Renal cortex interstitium (tissue), 11 donors: ENCODE results near the gene SLIT1. TPM values are rescaled to one million over a fixed set of nuclear protein-coding genes. Genes with fewer than 3 reads are reported as not detected.

Experiments
- DNase-seq, 11 donors: peaks; one replicate each; pipeline ENCODE4 v3.0.0-alpha.2; 2013; ENCODE audit warnings: low read depth in 9 of 11, low spot score in 4 of 11; ENCODE audit errors: extremely low read depth in 1 of 11
- polyA plus RNA-seq, 3 donors: library from polyadenylated mRNA; unstranded; fragments of 120-200 nt; gene quantifications; one replicate each; pipeline ENCODE4 v1.2.1, GENCODE V29; 2013; ENCODE audit not compliant: insufficient read length in 3 of 3

The SLIT1 gene
- polyA plus RNA-seq, 3 donors, result 6.9 to 7.7 (median 7.6) TPM

DNA sequence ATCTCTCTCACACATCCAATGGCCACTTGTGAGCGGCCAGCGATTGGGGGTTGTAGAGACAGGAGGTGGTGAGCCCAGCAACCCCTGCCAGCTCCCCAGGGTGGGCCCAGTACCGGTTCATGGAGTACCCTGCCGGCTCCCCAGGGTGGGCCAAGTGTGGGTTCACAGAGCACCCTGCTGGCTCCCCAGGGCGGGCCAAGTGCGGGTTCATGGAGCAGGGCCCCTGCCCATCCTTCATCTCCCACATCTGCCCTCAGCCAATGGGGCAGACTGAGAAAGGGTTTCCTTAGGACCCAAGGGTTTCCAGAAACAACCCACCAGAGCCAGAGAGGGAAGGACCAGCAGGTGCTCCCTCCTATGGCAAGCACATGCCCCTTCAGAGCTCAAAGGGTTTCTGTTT is 21.4 kb upstream of the SLIT1 start:
- DNase-seq, result no peak

DNA sequence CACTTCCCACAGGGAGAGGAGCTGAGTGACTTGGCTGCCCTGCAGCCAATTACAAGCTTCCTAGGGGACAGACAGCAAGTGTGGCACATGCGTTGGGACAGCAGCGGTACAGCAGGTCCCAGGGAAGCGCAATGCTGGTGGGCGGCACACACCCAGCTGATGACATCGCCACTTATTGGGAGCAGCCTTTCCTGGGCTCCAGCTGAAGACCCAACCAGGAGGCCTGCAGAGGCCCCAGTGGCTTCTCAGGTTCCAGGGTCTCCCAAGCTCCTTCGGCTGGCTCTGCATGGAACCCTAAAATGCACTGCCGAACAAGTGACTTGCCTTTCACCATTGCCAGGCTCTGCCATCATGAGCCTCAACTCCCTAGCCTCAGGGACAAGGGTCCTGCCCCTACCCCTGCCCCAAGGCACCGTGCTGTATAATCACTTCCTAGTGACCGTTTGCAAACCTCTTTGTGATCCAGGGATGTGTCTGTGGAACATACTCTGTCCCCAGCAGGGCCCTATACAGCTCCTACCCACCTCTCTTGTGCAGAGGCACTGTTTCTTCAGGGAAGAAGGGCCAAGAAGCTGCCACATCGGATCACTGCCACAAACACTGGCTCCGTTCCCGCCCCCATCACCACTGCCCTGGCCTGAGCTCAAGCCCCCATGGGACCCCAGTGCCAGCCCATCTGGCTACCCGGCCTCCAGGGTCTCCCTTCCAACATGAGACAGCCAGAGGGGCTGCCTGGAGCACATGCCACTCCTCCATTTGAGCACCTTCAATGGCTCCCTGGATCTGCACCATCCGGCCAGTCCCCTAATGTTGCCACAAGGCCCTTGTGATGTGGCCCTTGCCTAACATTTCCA is 19.3 kb upstream of the SLIT1 start:
- no peak for DNase-seq

DNA sequence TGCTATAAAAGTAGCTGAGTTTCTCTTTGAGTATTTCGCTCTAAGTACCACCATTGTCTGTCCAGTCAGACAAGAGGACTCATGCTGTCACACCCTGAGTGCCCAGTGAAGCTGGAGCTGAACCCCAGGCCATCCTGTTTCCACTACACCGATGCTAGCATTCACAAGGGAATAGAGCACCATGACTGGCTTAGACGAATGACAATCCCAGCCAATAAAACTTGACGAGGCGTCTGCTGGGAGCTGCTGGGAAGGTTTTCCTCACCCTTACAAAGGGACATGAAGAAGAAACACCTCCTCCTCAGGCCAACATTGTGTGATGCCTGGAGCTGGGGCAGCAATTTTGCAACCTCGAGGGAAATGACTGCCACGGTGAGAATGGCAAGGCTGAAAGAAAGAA is 17.5 kb upstream of the SLIT1 start:
- DNase-seq, result no peak

DNA sequence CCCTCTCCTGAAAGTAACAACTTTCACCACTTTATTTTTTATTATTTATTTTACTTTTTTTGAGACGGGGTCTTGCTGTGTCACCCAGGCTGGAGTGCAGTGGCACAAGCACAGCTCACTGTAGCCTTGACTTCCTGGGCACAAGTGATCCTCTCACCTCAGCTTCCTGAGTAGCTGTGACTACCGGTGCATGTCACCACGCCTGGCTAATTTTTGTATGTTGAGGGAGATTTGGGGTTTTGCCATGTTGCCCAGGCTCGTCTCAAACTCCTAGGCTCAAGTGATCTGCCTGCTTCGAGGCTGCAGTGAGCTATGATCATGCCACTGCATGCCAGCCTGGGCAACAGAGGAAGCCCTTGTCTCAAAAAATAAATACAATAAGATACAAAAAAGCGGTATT is 14.9 kb upstream of the SLIT1 start:
- DNase-seq, result no peak

DNA sequence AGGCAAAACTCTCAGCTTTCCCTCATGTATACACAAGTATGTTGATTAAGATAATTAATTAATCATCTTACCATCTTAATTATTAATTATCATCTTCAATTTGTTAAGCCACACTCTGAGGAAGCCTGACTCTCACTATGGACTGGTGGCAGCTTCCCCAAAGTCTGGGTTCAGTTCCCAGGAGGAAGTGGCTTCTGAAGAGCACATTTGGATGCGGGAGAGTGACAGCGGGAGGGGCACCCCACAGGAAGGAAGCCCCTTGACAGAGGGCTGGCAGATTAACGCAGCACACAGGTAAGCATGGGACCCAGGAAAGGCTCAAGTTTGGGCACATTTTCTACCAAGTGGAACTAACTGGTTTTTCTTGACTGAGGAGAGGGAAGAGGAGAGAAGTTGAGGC is 13.4 kb upstream of the SLIT1 start:
- DNase-seq, result no peak

DNA sequence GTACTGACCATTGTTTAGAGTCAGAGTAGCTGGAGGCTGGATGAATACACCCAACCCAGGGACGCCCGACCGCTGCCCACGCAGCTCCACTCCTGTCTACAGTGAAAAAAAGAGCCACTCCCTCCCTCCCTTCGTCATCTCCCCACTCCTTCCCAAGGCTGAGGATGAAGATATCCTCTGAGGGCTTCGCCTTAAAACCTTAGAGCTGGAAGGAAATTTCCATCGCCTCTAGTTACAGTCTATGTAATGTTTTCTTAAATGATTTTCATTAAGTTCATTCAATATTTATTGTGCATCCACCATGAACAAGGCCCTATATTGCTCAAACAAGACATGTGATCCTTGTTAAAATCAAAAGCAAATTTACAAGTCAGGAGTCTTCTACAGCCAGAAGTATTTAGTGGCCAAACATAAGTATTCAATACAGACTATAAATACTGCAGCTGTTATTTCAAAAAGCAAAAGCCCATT is 11.3 kb upstream of the SLIT1 start:
- DNase-seq, result no peak

DNA sequence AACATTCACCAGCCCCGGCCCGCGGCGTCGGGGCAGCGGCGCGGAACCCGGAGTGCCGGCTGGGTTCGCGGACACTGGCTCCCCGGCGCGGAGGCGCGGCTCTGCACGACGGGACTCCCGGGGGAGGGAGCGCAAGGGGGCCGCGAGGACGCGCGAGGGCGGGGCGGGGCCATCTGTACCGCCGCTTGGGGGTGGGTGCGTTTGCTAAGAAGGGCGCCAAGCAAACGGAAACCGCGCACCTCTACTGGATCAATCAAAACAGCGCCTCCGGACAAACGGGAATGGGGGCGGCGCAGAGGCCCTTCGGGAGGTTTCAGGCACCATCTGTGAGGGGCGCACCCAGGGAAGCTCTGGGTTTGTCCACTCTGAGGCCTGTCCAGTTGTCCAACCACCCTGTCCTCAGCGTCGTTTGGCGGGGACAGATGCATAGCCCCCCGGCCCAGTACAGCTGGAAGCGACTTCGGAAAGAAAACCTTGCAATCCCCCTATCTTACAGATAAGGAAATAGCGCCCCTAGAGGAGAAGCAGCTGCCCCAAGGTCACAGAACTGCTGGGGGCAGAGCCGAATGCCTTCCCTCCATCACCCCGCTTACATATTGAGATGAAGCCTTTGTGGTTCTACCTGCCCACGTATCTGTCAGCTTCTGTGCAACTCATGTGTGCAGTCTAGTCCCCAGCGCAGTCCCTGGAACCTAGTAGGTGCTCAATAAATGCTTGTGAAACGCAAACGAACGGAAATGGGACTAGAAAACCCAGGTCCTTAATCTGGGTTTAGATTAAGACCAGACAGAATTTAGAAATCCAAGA is 10.7 kb upstream of the SLIT1 start:
- peak in 4 of 11 donors; percentile 49 to 51 (median 50) for DNase-seq

DNA sequence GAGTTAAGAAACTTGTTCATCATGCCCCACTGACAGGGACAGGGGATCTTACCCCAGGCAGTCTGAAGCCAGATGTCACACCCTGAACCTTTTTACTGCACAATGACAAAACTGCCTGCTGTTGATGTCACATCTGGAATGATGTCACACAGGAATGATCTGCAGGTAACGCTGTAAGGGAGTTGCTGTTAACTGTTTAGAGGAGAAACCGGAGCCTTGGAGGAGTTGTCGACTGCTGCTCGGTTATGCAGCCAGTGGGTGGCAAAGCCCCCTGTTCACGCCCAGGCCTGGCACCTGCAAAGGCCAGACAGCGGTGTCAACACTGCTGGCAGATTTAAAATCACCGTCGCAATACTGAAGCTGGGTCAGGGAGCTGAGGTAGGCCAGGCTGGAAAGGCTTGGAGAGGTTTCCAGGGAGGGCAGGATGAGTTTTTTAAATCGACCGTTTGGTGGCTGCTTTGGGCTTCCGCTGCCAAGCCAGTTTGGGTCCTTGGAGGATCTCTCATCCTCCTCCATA is 10.0 kb upstream of the SLIT1 start:
- DNase-seq, result no peak

DNA sequence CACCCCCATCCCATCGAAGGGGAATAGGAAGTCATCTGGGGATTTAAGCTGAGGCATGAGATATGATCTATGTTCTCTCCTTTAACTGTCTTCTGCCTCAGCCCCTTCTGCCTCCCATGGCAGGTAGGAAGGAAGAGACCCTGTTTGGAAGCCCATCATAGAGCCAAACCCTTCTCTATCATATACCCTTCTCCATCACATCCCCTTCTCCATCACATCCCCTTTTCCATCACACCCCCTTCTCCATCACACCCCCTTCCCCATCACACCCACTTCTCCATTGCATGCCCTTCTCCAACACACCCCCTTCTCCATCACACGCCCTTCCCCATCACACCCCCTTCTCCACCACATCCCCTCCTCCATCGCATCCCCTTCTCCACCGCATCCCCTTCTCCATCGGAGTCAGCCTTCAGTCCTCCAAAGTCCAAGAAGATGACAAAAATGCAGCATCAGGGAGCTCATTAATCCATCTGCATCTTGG is 7.2 kb upstream of the SLIT1 start:
- no peak for DNase-seq

DNA sequence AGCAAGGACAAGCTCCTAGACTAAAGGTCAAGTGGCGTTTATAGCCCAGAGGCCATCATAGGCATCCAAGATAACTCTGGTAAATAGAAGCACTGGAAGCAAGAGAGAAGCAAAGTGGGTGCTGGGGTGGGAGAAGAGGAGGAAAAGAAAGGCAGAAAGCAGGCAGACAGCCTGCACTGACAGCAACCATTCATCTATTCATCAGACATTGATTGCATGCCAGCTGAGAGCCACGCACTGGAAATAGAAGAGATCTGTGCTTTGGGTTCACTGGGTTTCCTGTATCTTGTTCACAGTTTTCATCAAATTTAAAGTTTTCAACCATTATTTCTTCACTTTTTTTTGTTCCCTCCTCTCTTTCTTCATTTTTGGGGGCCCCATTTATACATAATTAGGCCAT is 4.7 kb upstream of the SLIT1 start:
- no peak for DNase-seq

DNA sequence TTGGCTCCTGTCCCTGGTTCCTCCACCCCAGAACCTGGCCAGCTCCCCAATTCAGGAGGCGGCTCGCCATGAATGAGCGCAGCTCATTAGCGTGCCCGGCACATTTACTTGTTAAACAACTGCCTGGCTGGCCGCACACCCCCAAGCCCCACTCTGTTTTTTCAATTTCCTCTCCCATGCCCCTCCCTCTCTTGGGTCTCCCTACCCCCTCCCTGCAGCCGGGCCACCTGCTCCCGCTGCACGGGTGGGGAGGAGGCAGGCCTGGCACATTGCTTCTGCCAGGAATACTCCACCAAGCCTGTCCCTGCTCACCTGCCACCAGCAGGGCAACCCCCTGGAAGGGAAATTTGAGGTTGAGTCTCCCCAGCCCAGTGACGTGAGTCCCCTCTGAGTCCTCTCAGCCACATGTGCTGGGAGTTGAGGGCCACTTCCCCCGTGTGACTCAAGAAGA is 2.5 kb upstream of the SLIT1 start:
- no peak for DNase-seq

DNA sequence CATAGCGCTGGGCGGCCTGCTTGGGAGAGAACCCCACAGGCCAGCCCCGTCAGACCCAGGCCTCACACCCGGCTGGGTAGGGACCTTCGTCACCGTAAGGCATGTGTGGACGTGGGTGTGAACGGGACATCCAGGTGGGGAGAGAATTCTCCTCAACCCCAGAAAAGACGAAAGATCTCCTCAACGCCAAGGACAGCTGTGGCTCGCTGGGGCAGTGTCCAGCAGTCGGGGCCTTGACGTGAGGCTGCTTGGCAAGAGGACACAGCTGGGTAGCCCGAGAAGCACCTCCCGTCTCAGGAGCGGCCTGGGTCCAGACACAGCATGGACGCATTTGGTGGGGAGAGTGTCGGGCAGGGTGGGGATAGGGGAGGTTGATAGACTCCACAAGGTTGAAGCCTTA is 1.2 kb upstream of the SLIT1 start:
- no peak for DNase-seq

DNA sequence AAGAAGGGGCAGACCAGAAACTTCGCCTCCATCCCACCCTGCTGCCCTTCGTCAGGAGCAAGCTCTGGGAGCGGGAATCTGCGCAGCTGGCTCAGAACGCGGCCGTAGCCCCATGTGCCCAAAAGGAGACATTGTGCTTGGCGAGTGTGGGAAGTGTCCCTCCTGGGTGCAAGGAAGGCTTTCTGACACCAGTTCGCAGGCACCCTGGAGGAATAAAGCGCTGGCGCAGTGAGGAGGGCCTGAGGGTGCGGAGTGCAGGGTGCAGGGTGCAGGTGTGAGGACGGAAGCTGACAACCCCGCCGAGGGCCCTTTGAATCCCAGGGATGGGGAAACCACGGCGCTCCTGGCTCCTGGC is 811 bp downstream of the SLIT1 start:
- DNase-seq, result no peak

DNA sequence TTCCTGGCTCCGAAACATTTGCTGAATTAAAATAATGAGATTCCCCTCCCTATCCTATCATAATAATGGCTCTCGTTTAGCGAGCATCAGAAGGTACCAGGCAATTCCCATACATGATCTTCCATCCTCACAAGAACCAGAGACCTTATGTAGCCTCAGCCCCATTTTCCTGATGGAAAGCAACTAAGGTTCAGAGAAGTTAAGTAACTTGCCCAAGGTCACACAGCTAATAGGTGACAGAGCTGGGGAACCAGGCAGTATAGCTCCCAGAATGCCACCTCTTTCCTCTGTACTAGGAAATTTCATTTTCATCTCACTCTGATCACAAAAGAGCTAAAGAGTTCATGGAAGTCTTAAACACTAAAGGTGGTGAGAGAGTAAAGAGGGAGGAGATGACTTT is 2.4 kb downstream of the SLIT1 start:
- no peak for DNase-seq

DNA sequence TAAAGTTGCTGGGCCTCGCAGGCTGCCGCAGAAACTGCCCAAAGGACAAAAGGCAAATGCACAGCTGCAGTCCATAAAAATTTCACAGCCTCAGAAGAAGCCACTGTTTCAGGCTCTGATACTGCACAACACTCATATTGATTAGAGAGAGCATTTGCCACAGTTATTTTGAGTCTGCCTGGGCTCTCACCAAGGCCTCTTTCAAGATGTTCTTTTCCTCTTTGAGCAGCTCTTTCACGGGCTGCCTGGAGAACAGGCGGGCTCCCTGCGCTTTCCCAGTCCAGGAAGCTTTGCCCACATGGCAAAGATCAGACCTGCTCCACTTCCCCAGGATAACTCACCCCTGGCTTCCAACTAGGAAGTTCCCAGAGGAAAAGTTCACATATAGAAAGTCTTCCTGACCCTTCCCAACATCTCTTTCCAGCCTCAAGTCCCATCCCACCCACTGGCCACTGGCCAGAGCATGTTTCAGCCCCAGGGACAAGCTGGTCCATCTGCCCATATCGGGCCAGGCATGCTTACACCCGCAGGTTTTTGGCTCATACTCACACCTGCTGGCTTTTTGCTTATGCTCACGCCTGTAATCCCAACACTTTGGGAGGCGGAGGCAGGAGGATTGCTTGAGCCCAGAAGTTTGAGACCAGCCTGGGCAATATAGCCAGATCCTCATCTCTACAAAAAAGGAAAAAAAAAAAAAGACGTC is 3.3 kb downstream of the SLIT1 start:
- DNase-seq, result no peak

DNA sequence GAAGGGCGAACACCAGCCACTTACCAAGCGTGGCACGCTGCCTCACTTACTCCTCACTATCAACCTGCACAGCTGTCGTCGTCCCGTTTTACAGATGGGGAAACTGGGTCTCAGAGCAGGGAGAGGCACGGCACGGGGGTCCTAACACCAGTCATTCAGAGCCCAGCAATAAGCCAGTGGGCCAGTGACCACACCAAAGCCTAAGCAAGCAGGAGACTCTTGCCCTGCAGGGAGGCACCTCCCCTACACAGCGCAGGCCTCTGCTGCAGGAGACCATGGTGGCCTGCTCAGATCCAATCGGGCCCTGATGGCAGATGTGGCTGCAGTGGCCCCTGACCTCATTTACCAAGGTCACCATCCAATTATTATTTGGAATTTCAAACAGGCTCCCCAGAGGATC is 4.8 kb downstream of the SLIT1 start:
- DNase-seq, result no peak

DNA sequence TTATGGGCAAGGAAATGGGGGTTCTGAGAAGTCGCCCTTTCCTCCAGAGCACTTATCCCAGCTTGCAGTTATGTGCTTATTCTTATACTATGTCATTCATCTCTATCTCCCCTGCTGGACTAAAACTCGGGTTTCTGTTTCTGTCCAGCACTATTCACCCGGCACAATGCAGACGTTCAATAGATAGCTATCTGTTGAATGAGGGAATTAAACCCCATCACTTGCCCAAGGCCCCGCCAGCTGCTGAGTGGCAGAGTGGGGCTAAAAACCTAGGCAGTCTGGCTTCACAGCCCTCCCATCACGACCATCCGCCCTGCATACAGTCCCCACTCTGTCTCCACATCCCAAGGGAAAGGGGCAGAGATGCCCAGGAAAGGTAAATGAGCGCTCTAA is 5.4 kb downstream of the SLIT1 start:
- no peak for DNase-seq

DNA sequence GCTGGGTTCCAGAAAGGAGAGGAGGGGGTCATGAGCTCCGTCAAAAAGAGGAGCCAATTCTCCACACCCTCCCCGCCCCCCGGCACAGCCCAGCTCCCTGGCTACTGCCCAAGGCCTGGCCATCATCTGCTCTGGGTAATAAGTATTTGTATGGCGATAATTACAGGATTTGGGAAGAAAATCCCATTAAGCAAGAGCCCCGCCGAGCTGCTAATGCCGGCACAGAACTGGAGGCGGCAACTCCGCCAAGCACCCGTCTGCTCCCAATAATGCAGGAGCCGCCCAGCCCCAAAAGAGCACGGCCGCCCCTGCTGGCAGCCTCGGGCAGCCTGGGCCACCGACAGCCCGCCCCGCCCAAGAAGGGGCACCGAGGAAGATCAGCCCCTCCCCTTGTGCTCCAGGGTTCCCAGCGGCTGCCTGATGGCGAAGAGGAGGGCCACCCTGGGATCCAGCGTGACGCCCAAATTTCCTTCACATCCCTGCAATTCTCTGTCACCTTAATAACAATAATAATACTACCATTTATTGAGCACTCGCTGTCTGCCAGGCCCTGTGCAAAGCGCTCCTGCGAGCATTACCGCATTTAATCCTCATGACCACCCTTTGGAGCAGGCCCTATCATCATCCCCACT is 5.9 kb downstream of the SLIT1 start:
- no peak for DNase-seq

DNA sequence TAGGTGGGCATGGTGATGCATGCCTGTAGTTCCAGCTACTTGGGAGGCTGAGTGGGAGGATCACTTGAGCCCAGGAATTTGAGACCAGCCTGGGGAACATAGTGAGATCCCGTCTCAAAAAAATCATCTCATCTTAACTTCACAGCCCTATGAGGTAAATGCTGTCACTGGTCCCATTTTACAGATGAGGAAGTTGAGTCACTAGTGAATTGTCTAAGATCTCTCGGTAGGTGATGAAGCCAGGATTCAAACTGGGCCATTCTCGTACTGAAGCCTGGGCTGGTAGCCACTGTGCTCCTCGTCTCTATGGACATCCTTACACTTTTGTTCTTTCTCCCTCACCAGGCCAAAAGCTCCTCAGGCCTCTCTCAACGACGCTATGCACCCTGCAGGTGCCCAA is 6.4 kb downstream of the SLIT1 start:
- DNase-seq, result no peak
